AG04449 (cell line): ENCODE results near the gene MMP17.

ENCODE experiments used
- CTCF ChIA-PET: fragments of 350-600 bp; formaldehyde crosslinking; extraction: SDS; loops from one replicate; lab custom pipeline; 2021; ENCODE audit warnings: antibody characterized with exemption; lab: Yijun Ruan, JAX
- POLR2A ChIA-PET: fragments of 400-600, 350-600 bp; formaldehyde crosslinking; extraction: SDS; loops from one replicate; lab custom pipeline; 2020; ENCODE audit warnings: antibody characterized with exemption, inconsistent platforms; lab: Yijun Ruan, JAX
- DNase-seq: peaks from one replicate; pipeline ENCODE4 v3.0.0-alpha.2; 2010; ENCODE audit warnings: low read depth, low spot score
- H3K4me3 ChIP-seq: 2 replicates; pipeline ENCODE4 v1.5.1; 2011; ENCODE audit warnings: low read depth, mild to moderate bottlenecking, control low read depth, low read length
- CTCF ChIP-seq: IDR thresholded peaks from one replicate; pipeline ENCODE4 v1.5.1; 2011; ENCODE audit warnings: mild to moderate bottlenecking, moderate library complexity, low read length, control low read depth, inconsistent platforms; ENCODE audit not compliant: insufficient read depth; ENCODE audit errors: missing control alignments

The MMP17 gene

GRCh38 chr12:131835616-131836171, 7.5 kb downstream of the MMP17 start:
- DNase-seq = no peak
- ChIA-PET POLR2A (no interaction called here), CTCF (interaction anchor here (0.9 to 2.7 kb wide), 9 partner anchors 28 to 172 kb away, joined by 3 to 13 read pairs (median 3); partner anchors contain the start of gene EP400)
- H3K4me3 ChIP-seq = no peak overlapping the region
- TF ChIP-seq CTCF = no peak

- ChIA-PET CTCF (interaction anchor here (0.9 to 2.7 kb wide), 5 partner anchors 92 to 172 kb away, joined by 3 to 13 read pairs (median 5); partner anchors contain the start of gene EP400), POLR2A (no interaction called here)
- DNase-seq = no peak
These were observed 8.0 kb downstream of the MMP17 start for GRCh38 chr12:131836193-131836592.

GRCh38 chr12:131836714-131837397, 8.7 kb downstream of the MMP17 start:
- POLR2A ChIA-PET = no interaction called here
- H3K4me3 ChIP-seq = no peak overlapping the region
- CTCF ChIA-PET = interaction anchor here (1.3 to 2.7 kb wide), 3 partner anchors 161 to 171 kb away, joined by 3 to 10 read pairs (median 5); no protein-coding TSS in a partner anchor
- DNase-seq = no peak
- TF ChIP-seq CTCF = no peak

More at GRCh38 chr12:131836193-131836592, 8.0 kb downstream of the MMP17 start:
- peak; percentile 37 for TF ChIP-seq CTCF
- no peak overlapping the region for H3K4me3 ChIP-seq

GRCh38 chr12:131840643-131841416, 12.6 kb downstream of the MMP17 start:
- CTCF ChIA-PET = no interaction called here

GRCh38 chr12:131841547-131841946, 13.4 kb downstream of the MMP17 start:
- no peak overlapping the region for H3K4me3 ChIP-seq
- TF ChIP-seq CTCF = no peak
- ChIA-PET POLR2A (no interaction called here), CTCF (no interaction called here)
- DNase-seq = no peak

More at GRCh38 chr12:131840643-131841416, 12.6 kb downstream of the MMP17 start:
- TF ChIP-seq CTCF = no peak
- DNase-seq = no peak
- POLR2A ChIA-PET = no interaction called here
- H3K4me3 ChIP-seq = no peak overlapping the region

GRCh38 chr12:131842169-131842568, 14.0 kb downstream of the MMP17 start:
- CTCF ChIA-PET = no interaction called here
- POLR2A ChIA-PET = no interaction called here
- TF ChIP-seq CTCF = no peak
- no peak for DNase-seq
- H3K4me3 ChIP-seq = no peak overlapping the region
